Measurements from ENCODE around the gene PLEKHG4B.
"Not testable (repeated sequence)": the region's sequence is repeated elsewhere in the genome, so short reads cannot be mapped to it uniquely, and the experiment has no call there.

The PLEKHG4B gene

GRCh38 chr5:234450-234849, 142.5 kb downstream of the PLEKHG4B start:
- no peak for DNase-seq

DNA sequence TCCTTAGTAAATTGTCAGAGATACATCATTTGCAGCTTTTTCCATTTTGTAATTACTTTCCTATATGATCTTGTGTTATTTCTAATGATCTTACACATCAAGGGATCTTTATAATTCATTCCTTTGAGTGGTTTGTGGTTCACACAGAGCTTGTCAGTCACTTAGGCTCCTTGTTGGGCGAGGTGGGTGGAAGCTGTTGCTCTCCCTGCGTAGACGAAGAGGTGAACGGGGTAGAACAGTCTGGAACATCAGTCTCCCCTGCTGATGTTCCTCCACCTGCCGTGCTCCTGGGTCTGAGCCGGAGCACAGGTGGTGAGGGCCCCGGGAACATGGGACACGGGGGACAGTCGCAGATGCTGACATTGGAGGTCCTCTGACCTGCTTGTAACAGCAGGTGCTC, 143.6 kb downstream of the PLEKHG4B start:
- DNase-seq = not testable (repeated sequence)

GRCh38 chr5:237931-238330, 146.0 kb downstream of the PLEKHG4B start:
- not testable (repeated sequence) for DNase-seq
